Small intestine (tissue), 7 donors: ENCODE results near the gene PRTFDC1. TPM values are rescaled to one million over a fixed set of nuclear protein-coding genes. Genes with fewer than 3 reads are reported as not detected.
"Not testable (repeated sequence)": the region's sequence is repeated elsewhere in the genome, so short reads cannot be mapped to it uniquely, and the experiment has no call there.

Source experiments
- DNase-seq, 2 donors: peaks; one replicate each; pipeline versions ENCODE4 v3.0.0 to v3.0.0-alpha.2; 2013
- FAIRE-seq: peaks from 2 replicates; lab custom pipeline; 2012; peaks lifted over from hg19 to GRCh38; lab: Jason Lieb, UNC
- H3K27ac ChIP-seq, 3 donors: one replicate each; pipeline ENCODE4 v1.5.1; 2013; ENCODE audit warnings: low read length in 2 of 3, mild to moderate bottlenecking in 2 of 3, control low read depth in 1 of 3, inconsistent platforms in 1 of 3, low read depth in 1 of 3, moderate library complexity in 1 of 3
- H3K27me3 ChIP-seq, 3 donors: one replicate each; pipeline ENCODE4 v1.6.1; 2013; ENCODE audit warnings: low read length in 3 of 3, inconsistent platforms in 1 of 3; ENCODE audit not compliant: control insufficient read depth in 3 of 3, insufficient read depth in 3 of 3
- H3K36me3 ChIP-seq, 3 donors: one replicate each; pipeline ENCODE4 v1.6.1; 2013; ENCODE audit warnings: low read length in 3 of 3, inconsistent platforms in 1 of 3, low read depth in 1 of 3, mild to moderate bottlenecking in 1 of 3, moderate library complexity in 1 of 3; ENCODE audit not compliant: control insufficient read depth in 3 of 3, insufficient read depth in 2 of 3
- H3K4me1 ChIP-seq, 3 donors: one replicate each; pipeline ENCODE4 v1.6.1; 2013; ENCODE audit warnings: low read length in 2 of 3, inconsistent platforms in 1 of 3, low read depth in 1 of 3, mild to moderate bottlenecking in 1 of 3, moderate library complexity in 1 of 3; ENCODE audit not compliant: control insufficient read depth in 3 of 3, insufficient read depth in 2 of 3
- H3K4me3 ChIP-seq, 3 donors: one replicate each; pipeline ENCODE4 v1.5.1; 2013; ENCODE audit warnings: low read length in 3 of 3, control low read depth in 1 of 3, inconsistent platforms in 1 of 3, low read depth in 1 of 3, mild to moderate bottlenecking in 1 of 3, moderate library complexity in 1 of 3
- H3K9me3 ChIP-seq, 2 donors: one replicate each; pipeline ENCODE4 v1.6.1; 2013; ENCODE audit warnings: low read depth in 1 of 2, low read length in 1 of 2; ENCODE audit not compliant: control insufficient read depth in 2 of 2, insufficient read depth in 1 of 2
- WGBS, 3 donors: extraction: QIAGEN DNeasy Blood & Tissue Kit; methylation state at CpG; one replicate each; pipeline ENCODE4 v1.1.7; 2013; 5-methylcytosine and 5-hydroxymethylcytosine counted together
- polyA plus RNA-seq, 4 donors: library from polyadenylated mRNA; stranded (reverse) in 3 of 4; unstranded in 1 of 4; fragments of 200-250 nt in 3 of 4; fragments of 120-200 nt in 1 of 4; gene quantifications; one replicate each; pipeline versions ENCODE4 v1.2.1 to v1.2.3, GENCODE V29; 2013
- donor health status: healthy with polysubstance abuse.
- donor health status: control.
- donor health status: control.
- donor health status: Bipolar disorder and iron deficiency.
- donor health status: healthy.

PRTFDC1 gene
- polyA plus RNA-seq, 4 donors, result 9.7 to 28.1 (median 12.9) TPM

DNA sequence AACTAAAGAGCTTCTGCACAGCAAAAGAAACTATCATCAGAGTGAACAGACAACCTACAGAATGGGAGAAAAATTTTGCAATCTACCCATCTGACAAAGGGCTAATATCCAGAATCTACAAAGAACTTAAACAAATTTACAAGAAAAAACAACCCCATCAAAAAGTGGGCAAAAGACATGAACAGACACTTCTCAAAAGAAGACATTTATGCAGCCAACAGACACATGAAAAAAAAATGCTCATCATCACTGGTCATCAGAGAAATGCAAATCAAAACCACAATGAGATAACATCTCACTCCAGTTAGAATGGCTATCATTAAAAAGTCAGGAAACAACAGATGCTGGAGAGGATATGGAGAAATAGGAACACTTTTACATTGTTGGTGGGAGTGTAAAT lies 27.9 kb downstream of the PRTFDC1 start:
- not testable (repeated sequence) for H3K4me1 ChIP-seq, DNase-seq, H3K27me3 ChIP-seq, H3K4me3 ChIP-seq, H3K27ac ChIP-seq, FAIRE-seq, H3K9me3 ChIP-seq
- H3K36me3 ChIP-seq, result peaks cover 0 to 11% (median 0%) of the 10 kb centered on the region in 3 donors

DNA sequence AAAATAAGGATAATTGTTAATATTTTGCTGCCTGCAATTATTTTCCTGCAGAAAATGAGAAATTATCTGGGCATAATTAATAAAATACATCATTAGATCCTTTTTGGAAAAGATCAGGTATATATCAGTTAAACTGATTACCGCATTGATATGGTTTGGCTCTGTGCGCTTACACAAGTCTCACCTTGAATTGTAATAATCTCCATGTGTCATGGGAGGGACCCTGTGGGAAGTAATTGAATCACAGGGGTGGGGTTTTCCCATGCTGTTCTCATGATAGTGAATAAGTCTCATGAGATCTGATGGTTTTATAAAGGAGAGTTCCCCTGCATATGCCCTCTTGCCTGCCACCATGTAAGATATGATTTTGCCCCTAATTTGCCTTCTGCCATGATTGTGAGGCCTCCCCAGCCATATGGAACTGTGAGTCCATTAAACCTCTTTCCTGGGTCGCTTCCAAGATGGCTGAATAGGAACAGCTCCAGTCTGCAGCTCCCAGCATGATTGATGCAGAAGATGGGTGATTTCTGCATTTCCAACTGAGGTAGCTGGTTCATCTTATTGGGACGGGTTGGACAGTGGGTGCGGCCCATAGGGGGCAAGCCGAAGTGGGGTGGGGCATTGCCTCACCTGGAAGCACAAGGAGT lies 30.1 kb downstream of the PRTFDC1 start:
- H3K4me1 ChIP-seq, H3K27ac ChIP-seq, DNase-seq, H3K27me3 ChIP-seq, H3K36me3 ChIP-seq, FAIRE-seq, H3K9me3 ChIP-seq, H3K4me3 ChIP-seq: not testable (repeated sequence)
- WGBS, 3 donors, result 82 to 96% (median 93%) methylated on average over 6 of the region's 6 CpGs

DNA sequence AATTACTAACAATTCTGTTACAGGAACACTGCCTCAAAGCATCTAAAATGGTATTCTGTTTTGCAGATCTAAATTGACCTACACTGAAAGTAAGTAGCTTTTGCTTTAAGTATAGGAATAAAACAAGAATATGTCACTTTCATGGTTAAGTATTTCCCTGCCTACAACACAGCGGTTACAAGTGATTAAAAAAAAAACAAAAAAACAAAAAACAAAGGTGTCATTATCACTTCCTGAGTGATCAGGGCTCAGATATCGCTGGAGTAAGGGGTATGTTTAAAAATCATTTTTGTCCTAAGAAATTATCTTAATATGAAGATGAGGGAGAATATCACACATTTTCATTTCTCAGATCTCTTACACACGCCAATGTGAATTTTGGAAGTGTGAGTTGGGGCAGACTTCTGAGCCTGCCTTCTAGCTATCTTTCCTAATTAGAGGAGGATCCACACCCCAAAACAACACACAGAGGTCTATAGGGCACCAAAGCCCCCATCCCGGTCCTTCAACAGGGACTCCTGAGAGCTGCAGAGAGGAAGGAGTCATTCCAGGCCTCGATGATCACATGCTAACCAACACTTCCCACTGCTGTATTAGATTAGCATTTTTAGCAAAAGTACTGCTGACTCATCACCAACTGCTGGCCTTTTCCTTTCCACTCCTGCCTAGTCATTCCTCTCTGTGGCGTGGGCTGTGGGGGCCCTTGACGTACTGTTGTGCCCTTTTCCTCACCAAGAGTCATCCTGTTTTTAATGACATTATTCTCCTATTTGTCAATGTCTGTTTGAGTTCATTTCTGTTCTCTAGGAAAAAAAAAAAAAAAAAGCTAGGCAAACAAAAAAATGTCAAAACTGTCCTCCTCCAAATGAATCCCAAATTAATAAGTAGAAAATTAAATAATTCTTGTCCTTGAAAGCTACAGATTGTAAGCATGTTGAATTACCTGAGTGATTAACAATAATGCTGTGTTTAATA lies 31.2 kb downstream of the PRTFDC1 start:
- Histone ChIP-seq H3K27ac (peak overlapping the region in 1 of 3 donors; percentile 21), H3K9me3 (peaks cover 0 to 3% of the 10 kb centered on the region in 2 donors), H3K4me3 (no peak overlapping the region), H3K4me1 (peaks cover 0 to 2% (median 0%) of the 10 kb centered on the region in 3 donors), H3K27me3 (no peaks in the 10 kb centered on the region), H3K36me3 (peaks cover 0 to 4% (median 0%) of the 10 kb centered on the region in 3 donors)
- 42 to 56% (median 46%) methylated on average over 7 of the region's 7 CpGs for WGBS, 3 donors
- no peak for FAIRE-seq
- peak in 1 of 2 donors; percentile 26 for DNase-seq

DNA sequence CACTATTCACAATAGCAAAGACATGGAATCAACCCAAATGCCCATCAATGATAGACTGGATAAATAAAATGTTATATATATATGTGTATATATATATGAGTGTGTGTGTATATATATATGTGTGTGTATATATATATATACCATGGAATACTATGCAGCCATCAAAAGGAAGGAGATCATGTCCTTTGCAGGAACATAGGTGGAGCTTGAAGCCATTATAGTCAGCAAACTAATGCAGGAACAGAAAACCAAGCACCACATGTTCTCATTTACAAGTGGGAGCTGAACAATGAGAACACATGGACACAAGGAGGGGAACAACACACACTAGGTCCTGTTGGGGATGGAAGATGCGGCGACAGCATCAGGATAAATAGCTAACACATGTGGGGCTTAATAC lies 32.2 kb downstream of the PRTFDC1 start:
- H3K4me1 ChIP-seq, H3K27ac ChIP-seq, H3K9me3 ChIP-seq, H3K27me3 ChIP-seq, FAIRE-seq, H3K4me3 ChIP-seq, DNase-seq, H3K36me3 ChIP-seq: not testable (repeated sequence)
- 97 to 100% (median 100%) methylated on average over 2 of the region's 2 CpGs for WGBS, 3 donors

DNA sequence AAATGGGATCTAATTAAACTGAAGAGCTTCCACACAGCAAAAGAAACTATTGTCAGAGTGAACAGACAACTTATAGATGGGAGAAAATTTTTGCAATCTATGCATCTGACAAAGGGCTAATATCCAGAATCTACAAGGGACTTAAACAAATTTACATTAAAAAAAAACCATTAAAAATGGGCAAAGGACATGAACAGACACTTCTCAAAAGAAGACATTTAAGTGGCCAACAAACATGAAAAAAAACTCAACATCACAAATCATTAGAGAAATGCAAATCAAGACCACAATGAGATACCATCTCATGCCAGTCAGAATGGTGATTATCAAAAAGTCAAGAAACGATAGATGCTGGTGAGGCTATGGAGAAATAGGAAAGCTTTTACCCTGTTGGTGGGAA lies 32.8 kb downstream of the PRTFDC1 start:
- not testable (repeated sequence) for H3K27ac ChIP-seq

DNA sequence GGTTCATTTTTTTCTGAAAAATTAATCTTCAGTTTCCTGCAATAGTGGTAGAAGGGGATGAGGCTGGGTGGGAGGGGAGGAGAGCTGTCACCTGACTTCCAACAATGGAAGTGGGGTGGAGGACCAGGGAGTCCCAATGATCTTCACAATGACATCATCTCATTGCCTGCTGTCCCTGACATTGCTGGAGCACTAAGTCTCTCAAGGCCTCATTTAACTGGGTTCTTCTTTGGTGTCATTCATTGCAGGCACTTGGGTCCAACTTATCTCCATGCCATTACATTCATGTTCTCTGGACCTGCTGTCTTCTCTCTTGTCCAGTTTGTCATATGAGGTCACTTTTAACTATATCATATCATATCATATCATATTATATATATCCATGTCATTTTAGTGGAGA lies 34.4 kb downstream of the PRTFDC1 start:
- no peaks in the 10 kb centered on the region for H3K27me3 ChIP-seq
- H3K36me3 ChIP-seq, result peaks cover 0 to under 1% (median 0%) of the 10 kb centered on the region in 3 donors
- peaks cover 0 to 5% (median 1%) of the 10 kb centered on the region in 3 donors for H3K4me1 ChIP-seq
- H3K27ac ChIP-seq, result no peak overlapping the region
- no peaks in the 10 kb centered on the region for H3K9me3 ChIP-seq
- FAIRE-seq (no peak), DNase-seq (no peak)
- H3K4me3 ChIP-seq, result no peak overlapping the region

More for the DNA sequence above, 32.8 kb downstream of the PRTFDC1 start:
- not testable (repeated sequence) for FAIRE-seq, H3K27me3 ChIP-seq, H3K36me3 ChIP-seq, H3K9me3 ChIP-seq, DNase-seq, H3K4me1 ChIP-seq, H3K4me3 ChIP-seq
- 92 to 97% (median 95%) methylated on average over 1 of the region's 1 CpG for WGBS, 3 donors

DNA sequence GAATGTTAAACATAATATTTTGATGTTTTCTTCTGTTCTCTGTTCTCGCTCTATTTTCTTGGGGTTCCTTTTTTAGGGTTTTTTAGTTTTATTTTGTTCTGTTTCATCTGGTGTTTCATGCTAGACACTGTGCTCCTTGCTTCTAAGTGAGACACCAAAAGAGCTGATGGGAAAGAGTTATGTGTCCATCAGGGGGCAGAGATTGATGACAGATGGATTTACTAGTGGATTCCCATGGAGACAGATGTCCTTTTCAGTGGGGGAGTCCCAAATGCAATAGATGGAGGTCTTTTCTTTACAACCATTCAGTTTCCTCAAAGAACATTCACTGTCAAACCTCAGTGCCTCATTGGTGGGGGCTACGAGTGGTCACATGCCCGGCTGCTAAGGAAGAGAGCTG lies 34.9 kb downstream of the PRTFDC1 start:
- H3K4me3 ChIP-seq, result no peak overlapping the region
- no peaks in the 10 kb centered on the region for H3K27me3 ChIP-seq
- peaks cover 0 to 5% (median 1%) of the 10 kb centered on the region in 3 donors for H3K4me1 ChIP-seq
- H3K36me3 ChIP-seq, result no peaks in the 10 kb centered on the region
- no peak for FAIRE-seq
- no peaks in the 10 kb centered on the region for H3K9me3 ChIP-seq
- no peak for DNase-seq
- WGBS, 3 donors, result 96 to 99% (median 98%) methylated on average over 3 of the region's 3 CpGs
- no peak overlapping the region for H3K27ac ChIP-seq

DNA sequence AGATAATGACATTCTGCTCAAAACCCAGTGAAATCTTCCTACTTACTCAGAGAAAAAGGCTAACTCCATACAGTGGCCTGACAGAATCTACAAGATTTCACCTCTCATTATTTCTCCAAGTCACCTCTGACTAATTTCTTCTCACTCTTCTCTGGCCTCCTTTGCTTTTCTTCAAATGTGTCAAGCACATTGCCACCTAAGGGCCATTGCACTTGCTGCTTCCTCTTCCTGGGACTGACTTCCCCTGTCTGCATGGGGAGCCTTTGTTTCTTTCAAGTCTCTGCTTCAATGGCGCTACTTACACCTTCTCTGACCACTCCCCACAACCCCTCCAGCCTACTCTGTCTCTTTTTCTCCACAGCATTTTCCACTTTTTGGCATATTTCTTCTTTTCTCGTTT lies 36.0 kb downstream of the PRTFDC1 start:
- Histone ChIP-seq H3K27me3 (no peaks in the 10 kb centered on the region), H3K36me3 (no peaks in the 10 kb centered on the region), H3K9me3 (no peaks in the 10 kb centered on the region), H3K27ac (no peak overlapping the region), H3K4me1 (peaks cover 0 to 5% (median 1%) of the 10 kb centered on the region in 3 donors), H3K4me3 (no peak overlapping the region)
- FAIRE-seq (no peak), DNase-seq (no peak)
- WGBS, 3 donors, result 79 to 91% (median 84%) methylated on average over 2 of the region's 2 CpGs
